ENCODE results near the gene DQX1.

- TF ChIP-seq POLR2AphosphoS5 (IDR thresholded peaks at IDR 0.05; ENCODE audit: low read depth, low read length) (no peak), REST (IDR thresholded peaks at IDR 0.05; ENCODE audit: insufficient read depth in 1 of 2, low read depth in 2 of 2, low read length in 2 of 2) (no peak)
These were observed 21.4 kb downstream of the DQX1 start for GRCh38 chr2:74504591-74504990.

Data from PFSK-1 (cell line).